ENCODE measurements around the gene CDC42EP1. TPM values are rescaled to one million over a fixed set of nuclear protein-coding genes. Genes with fewer than 3 reads are reported as not detected.

CDC42EP1 gene
- total RNA-seq, 1 experiment from 2014 or later, result 8.9 TPM

DNA sequence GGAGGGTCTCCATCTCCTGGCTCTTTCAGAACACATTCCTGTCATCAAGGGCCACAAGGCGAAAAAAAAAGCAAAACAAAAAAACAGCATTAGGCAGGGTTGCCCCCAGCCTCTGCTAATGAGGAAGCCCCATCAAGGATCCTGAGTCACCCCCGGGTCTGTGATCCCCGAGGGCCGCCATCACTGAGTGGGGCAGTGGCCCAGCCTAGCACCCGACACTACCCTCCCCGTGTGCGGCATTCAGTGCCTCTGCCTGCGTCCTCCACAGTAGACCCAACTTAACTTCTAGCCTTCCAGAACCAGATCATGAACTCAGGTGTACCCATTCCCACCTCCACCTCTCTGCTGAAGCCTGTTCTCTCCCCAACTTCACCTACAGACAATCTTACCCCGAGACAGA, 6.6 kb upstream of the CDC42EP1 start:
- no peak for DNase-seq (ENCODE audit: low read depth)
- in situ Hi-C loops (cut with HindIII; ENCODE audit: low pct_unique_long_range_greater_than_20kb, low sequenced_read_pairs), result no loop called here

DNA sequence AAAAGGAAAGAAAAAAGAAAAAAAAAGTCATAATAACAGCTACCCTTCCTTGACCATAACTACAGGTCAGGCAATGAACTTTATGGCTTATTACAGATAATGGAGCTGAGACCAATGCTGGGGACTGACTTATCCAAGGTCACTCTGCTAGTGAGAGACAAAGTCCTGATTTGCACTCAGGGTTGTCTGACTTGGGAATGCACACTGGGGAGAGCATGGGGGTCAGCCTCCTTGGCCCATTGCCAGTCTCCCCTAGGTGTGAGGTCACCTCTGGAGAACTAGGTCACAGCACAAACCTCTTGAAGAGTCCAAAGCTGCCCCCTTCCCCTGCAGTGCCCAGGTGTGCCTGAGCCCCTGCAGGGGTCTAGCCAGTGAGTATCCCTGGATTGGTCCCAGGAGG, 5.3 kb upstream of the CDC42EP1 start:
- in situ Hi-C loops (cut with HindIII; ENCODE audit: low pct_unique_long_range_greater_than_20kb, low sequenced_read_pairs), result no loop called here
- no peak for DNase-seq (ENCODE audit: low read depth)

DNA sequence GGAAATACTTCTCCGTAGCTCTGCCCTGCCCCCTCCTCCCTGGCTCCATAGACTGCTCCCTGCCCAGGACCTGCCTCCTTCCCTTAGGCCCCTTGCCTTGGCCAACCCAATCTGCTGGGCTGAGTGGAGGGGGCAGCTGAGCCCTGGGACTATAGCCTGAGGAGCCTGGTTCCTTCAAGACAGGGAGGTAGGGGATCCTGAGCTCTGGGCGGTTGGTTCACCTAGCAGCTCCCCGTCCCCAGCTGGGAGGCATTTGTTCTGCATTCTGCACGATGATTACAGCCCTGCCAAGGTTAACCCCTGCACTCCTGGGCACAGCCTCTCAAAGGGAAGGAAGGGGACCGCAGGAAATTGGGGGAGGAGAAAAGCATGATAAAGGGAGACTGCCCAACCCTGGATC, 3.6 kb upstream of the CDC42EP1 start:
- in situ Hi-C loops (cut with HindIII; ENCODE audit: low pct_unique_long_range_greater_than_20kb, low sequenced_read_pairs), result no loop called here
- DNase-seq (ENCODE audit: low read depth), result no peak

DNA sequence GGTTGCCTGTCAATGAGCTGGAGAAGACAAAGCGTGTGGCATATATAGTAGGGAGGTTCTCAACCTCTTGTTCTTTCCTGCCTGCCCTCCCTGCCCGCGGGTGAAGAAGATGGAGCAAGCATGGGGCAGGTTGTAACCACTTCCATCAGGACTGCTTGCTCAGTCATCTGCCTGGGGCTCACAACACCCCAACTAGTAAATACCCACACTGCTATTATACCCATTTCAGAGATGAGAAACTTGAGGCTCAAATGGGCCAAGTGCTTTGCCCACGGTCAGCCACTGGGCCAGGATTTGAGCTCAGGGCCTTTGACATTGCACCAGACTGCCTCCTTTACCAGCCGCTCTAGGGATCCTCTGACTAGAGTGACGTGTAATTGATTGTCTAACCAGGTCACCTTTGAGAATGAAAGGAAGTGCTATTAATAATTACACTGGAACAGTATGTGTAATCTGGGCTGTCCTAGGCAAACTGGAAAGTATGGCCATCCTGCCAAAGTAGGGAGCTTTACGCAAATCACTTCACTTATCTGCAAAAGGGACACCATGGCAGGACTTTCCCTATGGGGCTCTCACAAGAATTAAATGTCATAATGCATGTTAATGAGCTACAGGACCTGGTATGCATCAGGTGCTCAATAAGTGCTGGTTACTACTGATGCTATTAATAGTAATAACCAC, 2.8 kb upstream of the CDC42EP1 start:
- DNase-seq (ENCODE audit: low read depth), result peak; percentile 72
- in situ Hi-C loops (cut with HindIII; ENCODE audit: low pct_unique_long_range_greater_than_20kb, low sequenced_read_pairs), result no loop called here

DNA sequence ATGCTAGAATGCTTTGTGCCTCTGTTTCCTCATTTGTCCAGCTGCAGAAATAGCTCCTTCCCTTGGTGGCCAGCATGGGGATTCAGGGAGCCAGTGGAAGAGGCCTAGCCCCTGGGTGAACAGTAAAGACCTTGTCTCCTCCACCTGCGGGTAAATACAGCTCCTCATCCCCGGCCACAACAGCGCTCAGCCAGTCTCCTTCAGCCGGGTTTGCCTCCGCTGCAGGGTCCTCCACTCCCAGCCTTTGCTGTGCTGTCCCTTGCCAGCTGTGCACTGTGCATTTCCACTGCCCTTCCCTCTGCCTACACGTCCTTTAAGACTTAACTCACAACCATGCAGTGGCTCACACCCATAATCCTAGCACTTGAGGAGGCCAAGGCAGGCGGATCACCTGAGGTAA, 1.5 kb upstream of the CDC42EP1 start:
- in situ Hi-C loops (cut with HindIII; ENCODE audit: low pct_unique_long_range_greater_than_20kb, low sequenced_read_pairs), result no loop called here
- DNase-seq (ENCODE audit: low read depth), result no peak

DNA sequence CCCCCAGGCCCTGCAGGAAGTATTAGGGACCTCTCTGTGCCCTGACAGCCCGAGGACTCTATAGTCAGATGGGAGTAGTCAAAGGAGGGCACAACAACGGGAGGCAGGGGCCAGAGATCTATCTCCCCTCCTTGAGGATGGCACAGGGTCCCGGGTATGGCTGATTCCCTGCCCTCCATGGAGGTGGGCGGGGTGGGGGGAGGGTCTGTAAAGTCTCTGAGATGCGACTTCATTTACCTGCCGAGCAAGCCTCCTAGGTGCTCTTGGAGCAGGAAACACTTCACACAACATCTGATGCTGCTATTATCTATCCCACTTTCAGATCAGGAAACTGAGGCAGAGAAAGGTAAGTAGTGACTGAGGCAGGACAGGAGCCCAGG, 769 bp upstream of the CDC42EP1 start:
- no peak for DNase-seq (ENCODE audit: low read depth)
- in situ Hi-C loops (cut with HindIII; ENCODE audit: low pct_unique_long_range_greater_than_20kb, low sequenced_read_pairs), result no loop called here

DNA sequence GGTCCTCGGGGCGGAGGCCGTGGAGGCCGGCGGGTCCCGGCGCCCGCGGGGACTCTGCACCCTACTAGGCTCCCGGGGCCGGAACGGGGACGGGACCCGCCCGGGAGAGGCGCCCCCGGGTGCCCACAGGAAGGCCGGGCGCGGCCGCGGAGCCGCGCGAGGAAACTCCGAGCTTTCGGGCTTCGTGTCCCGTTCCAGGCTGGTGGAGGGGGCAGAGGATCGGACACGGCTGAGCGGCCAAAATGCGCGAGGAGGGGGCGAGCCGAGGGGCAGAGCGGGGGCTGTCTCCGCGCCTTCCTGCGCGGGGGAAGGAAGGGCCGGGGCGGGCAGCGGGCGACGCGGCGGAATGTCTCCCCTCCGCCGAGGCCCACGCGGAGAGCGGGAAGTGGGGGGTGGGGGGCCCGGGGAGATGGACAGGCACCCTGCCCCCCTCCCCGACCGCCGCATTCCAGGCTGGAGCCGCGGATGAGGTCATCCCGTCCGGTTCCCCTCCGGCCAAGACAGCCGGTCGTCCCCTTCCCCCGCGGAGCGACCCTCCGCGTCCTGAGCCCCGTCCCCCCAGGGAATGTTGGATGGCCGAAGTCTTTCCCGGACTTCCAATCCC, 430 bp downstream of the CDC42EP1 start:
- DNase-seq (ENCODE audit: low read depth), result no peak
- in situ Hi-C loops (cut with HindIII; ENCODE audit: low pct_unique_long_range_greater_than_20kb, low sequenced_read_pairs), result no loop called here

DNA sequence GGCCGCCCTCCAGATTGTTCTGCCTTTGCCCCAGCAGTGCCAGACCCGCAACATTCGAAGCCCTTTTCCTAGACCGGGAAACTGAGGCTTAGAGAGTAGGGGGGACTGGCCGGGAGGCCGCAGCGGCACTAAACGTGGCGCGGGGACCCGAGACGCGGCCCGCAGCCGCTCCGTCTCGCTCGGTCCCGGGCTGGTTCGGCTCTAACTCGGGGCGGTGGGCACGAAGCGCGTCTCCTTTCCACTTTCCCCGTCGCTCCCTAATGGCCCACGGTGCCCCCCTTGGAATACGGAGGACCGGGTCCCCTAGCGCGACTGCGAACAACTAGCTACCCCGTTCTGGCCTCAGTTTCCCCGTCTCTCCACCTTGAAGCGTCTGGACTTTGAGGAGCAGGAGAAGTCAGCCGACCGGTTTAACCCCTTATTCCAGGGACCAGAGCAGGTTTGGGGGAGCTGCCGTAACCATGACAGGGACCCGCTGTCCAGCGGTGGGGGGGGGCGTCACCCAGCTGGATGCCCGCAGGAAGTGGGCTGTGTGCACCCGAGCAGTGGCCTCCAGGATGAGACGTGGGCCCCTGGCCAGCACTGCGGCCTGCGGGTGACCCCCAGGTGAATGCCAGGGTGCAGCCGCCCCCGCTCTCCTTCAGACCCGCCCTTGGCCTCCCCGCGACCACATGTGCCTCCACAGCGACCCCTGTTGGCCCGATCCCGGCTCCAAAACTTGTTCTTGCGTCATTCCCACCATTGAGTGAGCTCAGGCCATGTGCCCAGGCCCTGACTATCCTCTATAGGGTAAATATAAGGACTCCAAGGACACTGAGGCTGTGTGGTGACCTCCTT, 1.1 kb downstream of the CDC42EP1 start:
- DNase-seq (ENCODE audit: low read depth), result peak; percentile 78
- in situ Hi-C loops (cut with HindIII; ENCODE audit: low pct_unique_long_range_greater_than_20kb, low sequenced_read_pairs), result no loop called here

DNA sequence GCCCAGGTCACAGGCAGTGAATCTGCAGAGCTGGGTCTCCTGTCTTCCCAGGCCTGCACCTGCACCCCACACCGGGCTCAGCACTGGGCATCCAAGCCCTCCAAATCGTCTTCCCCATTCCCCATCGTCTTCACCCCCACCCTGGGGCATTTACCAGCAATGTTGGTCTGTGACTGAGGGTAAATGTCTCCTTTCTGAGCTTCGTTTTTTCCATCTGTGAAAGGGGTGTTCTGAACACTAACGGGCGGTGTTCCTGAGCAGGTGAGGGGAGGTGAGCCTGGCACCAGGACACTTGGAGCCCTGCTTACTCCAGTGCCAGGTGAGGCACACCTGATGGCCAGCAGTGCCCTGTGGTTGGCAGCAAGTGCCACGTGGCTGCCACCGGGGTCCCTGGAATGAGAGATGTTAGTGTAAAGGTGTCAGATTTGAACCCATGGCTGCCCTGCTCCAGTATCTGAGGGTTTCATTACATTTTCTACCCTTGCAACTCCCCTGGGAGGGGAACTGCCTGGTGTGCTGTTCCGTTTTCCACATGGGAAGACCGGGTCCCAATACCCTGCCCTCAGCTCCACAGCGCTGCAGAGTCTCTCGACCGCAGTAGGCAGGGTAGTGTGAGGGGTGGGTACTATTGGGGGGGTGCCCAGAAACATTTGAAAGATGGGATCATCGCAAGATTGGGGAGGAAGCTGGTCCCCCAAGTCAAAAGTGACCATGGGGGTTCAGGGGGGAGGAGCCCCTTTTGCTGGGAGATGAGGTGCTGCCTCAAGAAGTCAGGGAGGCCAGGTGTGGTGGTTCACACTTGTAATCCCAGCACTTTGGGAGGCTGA, 2.0 kb downstream of the CDC42EP1 start:
- DNase-seq (ENCODE audit: low read depth), result no peak
- in situ Hi-C loops (cut with HindIII; ENCODE audit: low pct_unique_long_range_greater_than_20kb, low sequenced_read_pairs), result no loop called here

DNA sequence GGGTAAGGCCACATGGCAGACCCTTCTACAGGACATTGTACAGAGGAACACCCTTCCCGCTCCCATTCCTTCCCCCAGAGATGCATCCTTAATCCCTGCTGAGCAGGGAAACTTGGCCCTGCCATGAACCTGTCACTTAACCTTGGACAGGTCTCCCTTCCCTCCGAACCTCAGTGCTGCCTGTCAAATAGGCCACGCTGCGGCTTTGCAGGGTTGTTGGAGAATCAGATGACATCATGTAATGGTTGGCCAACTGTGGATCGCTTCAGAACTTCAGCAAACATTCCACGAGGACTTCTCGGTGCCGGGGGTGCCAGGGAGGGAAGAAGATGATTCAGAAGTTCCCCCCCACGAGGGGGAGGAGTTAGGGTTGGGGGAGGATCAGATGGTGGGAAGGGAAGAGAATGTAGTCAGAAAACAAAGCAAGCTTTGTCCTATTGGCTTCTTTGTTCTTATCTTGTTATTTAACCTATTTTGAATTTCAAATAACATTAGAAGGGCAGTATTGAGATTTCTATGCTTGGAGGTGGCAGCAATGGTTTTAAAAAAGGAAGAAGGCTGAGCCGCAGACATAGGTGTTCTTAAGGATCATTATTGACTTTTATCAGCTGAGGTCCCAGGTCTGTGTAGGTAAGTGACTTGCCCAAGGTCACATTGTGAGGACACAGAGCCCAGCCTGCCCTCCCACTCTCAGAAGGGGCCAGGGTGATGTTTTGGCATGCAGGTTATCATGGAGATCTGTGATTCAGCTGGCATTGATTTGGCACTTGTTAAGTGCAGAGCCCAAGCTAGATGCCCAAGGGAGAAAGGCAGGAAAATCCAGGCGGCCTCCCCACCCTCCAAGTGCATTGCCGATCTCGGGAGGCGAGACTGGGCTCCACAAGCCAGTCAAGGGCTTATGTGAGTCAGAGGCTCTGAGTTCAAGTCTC, 3.1 kb downstream of the CDC42EP1 start:
- DNase-seq (ENCODE audit: low read depth), result peak; percentile 98
- in situ Hi-C loops (cut with HindIII; ENCODE audit: low pct_unique_long_range_greater_than_20kb, low sequenced_read_pairs), result no loop called here

DNA sequence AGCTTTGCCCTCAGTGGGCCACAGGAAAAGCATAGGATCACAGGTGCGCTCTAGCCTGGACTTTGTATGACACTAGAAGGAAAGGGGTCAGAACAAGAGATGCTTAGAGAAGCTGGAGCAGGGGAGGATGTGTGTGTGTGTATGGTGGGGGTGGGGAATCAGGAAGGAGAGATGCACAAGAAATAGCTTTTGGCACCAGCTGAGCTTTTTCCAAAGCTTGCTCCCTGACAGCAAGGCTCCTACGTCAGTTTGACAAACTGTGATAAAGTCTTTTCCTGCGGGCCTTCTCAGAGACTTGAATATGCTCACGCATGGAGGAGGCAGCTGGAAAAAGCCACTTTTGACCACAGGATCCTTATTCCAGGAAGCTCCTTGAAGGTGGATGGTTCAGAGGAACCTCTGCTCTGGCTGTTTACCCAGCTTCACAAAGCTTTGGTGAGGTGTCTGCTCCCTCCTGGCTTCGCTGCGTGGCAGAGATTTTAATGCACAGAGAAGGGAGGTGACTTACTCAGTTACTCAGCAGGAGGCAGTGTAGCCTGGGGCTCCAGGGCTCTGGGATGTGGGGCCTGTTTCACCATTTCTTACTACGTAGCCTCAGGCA, 3.9 kb downstream of the CDC42EP1 start:
- in situ Hi-C loops (cut with HindIII; ENCODE audit: low pct_unique_long_range_greater_than_20kb, low sequenced_read_pairs), result no loop called here

DNA sequence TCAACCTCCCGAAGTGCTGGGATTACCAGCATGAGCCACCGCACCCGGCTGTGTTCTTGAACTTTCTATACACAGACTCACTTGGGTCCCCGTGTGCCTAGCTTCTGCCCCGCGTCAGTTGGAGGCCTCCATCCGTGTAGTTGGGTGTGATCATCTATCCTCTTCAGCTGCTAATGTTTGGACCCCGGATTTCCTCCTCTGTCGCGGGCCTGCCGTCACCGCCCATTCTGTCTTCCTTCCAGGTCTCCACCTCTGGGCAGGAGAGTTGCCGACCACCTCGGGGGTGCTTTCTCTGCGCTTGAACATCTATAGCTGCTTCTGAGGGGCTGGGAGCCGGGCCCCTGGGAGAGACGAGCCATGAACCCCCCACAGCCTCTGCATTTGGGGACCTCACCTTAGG, 5.5 kb downstream of the CDC42EP1 start:
- in situ Hi-C loops (cut with HindIII; ENCODE audit: low pct_unique_long_range_greater_than_20kb, low sequenced_read_pairs), result no loop called here
- DNase-seq (ENCODE audit: low read depth), result no peak

More for the DNA sequence above, 3.9 kb downstream of the CDC42EP1 start:
- DNase-seq (ENCODE audit: low read depth), result no peak

DNA sequence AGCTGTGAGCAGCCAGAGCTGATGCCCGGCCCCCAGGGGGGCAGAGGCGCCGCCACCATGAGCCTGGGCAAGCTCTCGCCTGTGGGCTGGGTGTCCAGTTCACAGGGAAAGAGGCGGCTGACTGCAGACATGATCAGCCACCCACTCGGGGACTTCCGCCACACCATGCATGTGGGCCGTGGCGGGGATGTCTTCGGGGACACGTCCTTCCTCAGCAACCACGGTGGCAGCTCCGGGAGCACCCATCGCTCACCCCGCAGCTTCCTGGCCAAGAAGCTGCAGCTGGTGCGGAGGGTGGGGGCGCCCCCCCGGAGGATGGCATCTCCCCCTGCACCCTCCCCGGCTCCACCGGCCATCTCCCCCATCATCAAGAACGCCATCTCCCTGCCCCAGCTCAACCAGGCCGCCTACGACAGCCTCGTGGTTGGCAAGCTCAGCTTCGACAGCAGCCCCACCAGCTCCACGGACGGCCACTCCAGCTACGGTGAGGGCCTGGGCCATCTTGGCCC, 6.1 kb downstream of the CDC42EP1 start:
- in situ Hi-C loops (cut with HindIII; ENCODE audit: low pct_unique_long_range_greater_than_20kb, low sequenced_read_pairs), result no loop called here
- no peak for DNase-seq (ENCODE audit: low read depth)

DNA sequence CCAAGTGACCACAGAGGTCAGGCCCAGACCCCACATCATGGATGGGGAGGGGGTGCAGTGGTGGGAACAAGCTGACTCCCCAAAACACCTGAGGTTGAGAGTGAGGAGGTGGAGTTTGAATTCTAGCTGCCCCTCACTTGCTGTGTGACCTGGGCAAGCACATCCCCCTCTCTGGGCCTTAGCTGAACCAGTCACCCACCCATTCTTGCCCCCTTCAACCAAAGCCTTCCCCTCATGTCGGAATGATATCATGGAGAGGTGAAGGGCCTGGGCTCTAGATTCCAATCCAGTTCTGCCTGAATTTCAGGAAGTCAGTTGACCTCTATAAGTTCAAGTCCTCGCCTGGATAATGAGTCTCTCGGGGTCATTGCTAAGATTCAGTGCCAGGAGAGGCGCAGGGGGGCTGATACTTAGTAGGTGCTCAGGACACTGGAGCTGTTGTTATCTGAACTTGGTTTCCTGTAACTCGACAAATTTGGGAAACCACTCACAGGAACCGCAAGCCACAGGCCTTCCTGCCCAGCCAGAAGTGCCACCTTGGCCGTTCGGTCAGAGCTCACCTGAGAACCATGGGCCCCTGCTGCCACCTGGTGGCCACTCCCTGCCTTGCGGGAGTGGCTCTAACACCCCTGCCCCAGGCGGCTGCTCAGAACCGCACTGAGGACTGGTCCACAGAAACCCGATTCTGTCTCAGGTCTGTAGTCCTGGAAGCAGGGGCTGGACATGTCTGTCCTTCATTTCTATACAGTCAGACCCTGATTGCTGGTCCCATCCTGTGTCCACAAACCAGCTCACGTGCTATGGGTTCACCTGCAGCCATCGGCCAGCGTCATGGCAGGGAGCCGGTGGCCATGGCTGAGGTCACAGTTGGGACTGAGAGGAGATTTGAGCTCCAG, 6.9 kb downstream of the CDC42EP1 start:
- in situ Hi-C loops (cut with HindIII; ENCODE audit: low pct_unique_long_range_greater_than_20kb, low sequenced_read_pairs), result no loop called here
- DNase-seq (ENCODE audit: low read depth), result peak; percentile 66

DNA sequence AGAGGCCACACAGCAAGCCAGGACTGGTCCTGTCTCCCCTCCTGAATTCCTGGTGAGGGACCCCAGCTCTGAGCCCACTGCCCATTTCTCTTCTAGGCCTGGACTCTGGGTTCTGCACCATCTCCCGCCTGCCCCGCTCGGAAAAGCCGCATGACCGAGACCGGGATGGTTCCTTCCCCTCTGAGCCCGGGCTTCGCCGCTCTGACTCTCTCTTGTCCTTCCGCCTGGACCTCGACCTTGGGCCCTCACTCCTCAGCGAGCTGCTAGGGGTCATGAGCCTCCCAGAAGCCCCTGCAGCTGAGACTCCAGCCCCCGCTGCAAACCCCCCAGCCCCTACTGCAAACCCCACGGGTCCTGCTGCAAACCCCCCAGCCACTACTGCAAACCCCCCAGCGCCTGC, 7.7 kb downstream of the CDC42EP1 start:
- in situ Hi-C loops (cut with HindIII; ENCODE audit: low pct_unique_long_range_greater_than_20kb, low sequenced_read_pairs), result no loop called here
- no peak for DNase-seq (ENCODE audit: low read depth)

DNA sequence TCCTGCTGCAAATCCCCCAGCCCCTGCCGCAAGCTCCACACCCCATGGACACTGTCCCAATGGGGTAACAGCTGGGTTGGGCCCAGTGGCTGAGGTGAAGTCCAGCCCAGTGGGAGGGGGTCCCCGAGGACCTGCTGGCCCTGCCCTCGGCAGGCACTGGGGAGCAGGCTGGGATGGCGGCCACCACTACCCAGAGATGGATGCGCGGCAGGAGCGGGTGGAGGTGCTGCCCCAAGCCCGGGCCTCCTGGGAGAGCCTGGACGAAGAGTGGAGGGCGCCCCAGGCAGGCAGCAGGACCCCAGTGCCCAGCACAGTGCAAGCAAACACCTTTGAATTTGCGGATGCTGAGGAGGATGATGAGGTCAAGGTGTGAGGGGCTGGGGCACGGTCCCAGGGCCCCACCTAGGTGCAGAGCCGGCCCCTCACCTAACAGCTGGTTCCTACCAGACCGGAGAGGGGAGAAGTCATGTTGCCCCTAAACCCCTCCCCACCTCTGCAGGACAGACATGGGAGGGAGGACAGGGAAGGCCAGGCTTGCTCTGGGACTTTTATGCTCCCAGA, 8.2 kb downstream of the CDC42EP1 start:
- in situ Hi-C loops (cut with HindIII; ENCODE audit: low pct_unique_long_range_greater_than_20kb, low sequenced_read_pairs), result no loop called here
- no peak for DNase-seq (ENCODE audit: low read depth)
